GM10248 (cell line): ENCODE results near the gene LRGUK.

Source experiments
- CTCF ChIA-PET: fragments of 300-600 bp; sonication (Branson Sonifier 250); formaldehyde crosslinking; extraction: SDS; loops from one replicate; lab custom pipeline; 2021; ENCODE audit warnings: antibody characterized with exemption; lab: Yijun Ruan, JAX
- POLR2A ChIA-PET: fragments of 350-650 bp; sonication (Branson Sonifier 250); formaldehyde crosslinking; extraction: SDS; loops from one replicate; lab custom pipeline; 2020; ENCODE audit warnings: antibody characterized with exemption; lab: Yijun Ruan, JAX
- DNase-seq: peaks from one replicate; pipeline ENCODE4 v3.0.0; 2012; ENCODE audit errors: extremely low spot score
- TF ChIP-seq, protein P1 (sequence below): IDR thresholded peaks from 2 replicates; pipeline ENCODE4 v1.5.1; 2012; ENCODE audit warnings: mild to moderate bottlenecking, low read depth; ENCODE audit errors: extremely low read depth, missing control alignments, control extremely low read depth

Gene LRGUK

DNA sequence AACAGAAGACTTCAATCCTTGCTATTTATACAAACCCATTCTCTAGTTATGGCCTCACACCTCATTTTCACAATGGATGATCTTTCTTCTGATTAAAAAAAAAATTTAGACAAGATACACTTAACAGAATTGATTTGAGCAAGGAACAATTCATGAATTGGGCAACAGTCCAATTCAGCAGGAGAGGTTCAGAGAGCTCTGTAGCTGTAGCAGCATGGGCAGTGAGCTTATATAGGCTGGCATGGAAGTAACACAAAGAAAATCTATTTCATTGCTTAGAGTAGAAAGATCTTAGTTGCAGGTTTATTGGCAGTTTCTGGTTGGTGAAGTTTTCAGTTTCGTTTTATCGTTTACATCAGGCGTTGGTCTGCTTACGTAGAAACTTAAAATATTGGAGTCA, 23.0 kb upstream of the LRGUK start:
- TF ChIP-seq, protein P1, sequence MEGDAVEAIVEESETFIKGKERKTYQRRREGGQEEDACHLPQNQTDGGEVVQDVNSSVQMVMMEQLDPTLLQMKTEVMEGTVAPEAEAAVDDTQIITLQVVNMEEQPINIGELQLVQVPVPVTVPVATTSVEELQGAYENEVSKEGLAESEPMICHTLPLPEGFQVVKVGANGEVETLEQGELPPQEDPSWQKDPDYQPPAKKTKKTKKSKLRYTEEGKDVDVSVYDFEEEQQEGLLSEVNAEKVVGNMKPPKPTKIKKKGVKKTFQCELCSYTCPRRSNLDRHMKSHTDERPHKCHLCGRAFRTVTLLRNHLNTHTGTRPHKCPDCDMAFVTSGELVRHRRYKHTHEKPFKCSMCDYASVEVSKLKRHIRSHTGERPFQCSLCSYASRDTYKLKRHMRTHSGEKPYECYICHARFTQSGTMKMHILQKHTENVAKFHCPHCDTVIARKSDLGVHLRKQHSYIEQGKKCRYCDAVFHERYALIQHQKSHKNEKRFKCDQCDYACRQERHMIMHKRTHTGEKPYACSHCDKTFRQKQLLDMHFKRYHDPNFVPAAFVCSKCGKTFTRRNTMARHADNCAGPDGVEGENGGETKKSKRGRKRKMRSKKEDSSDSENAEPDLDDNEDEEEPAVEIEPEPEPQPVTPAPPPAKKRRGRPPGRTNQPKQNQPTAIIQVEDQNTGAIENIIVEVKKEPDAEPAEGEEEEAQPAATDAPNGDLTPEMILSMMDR, result no peak
- ChIA-PET POLR2A (no interaction called here), CTCF (no interaction called here)
- DNase-seq, result no peak

GRCh38 chr7:134105841-134106240, 21.3 kb upstream of the LRGUK start:
- DNase-seq, result no peak
- CTCF ChIA-PET, result no interaction called here
- POLR2A ChIA-PET, result no interaction called here
- TF ChIP-seq, protein P1, result no peak

GRCh38 chr7:134108802-134109201, 18.3 kb upstream of the LRGUK start:
- POLR2A ChIA-PET, result no interaction called here
- DNase-seq, result no peak
- TF ChIP-seq, protein P1, result no peak
- CTCF ChIA-PET, result interaction anchor here (0.9 kb wide), 1 partner anchor 45 kb away, joined by 3 read pairs; no protein-coding TSS in a partner anchor

- TF ChIP-seq, protein P1, result no peak
- CTCF ChIA-PET, result no interaction called here
- no peak for DNase-seq
- POLR2A ChIA-PET, result no interaction called here
Observed at GRCh38 chr7:134113655-134114054, 13.5 kb upstream of the LRGUK start.

GRCh38 chr7:134114992-134115391, 12.1 kb upstream of the LRGUK start:
- TF ChIP-seq, protein P1, result no peak
- DNase-seq, result no peak
- ChIA-PET POLR2A (no interaction called here), CTCF (interaction anchor here (1.0 kb wide), 1 partner anchor 16 kb away, joined by 4 read pairs; no protein-coding TSS in a partner anchor)

- no peak for DNase-seq
- TF ChIP-seq, protein P1, result no peak
- CTCF ChIA-PET, result interaction anchor here (1.2 to 1.6 kb wide), 2 partner anchors 21 to 22 kb away, joined by 6 to 7 read pairs; no protein-coding TSS in a partner anchor
- POLR2A ChIA-PET, result no interaction called here
Observed at GRCh38 chr7:134120405-134120804, 6.7 kb upstream of the LRGUK start.
